Kidney epithelial cell (primary cell): ENCODE measurements around the gene PIM1. TPM values are rescaled to one million over a fixed set of nuclear protein-coding genes. Genes with fewer than 3 reads are reported as not detected.

Source experiments
- DNase-seq: peaks from one replicate; pipeline ENCODE4 v3.0.0-alpha.2; 2010; ENCODE audit warnings: low read depth
- H3K27me3 ChIP-seq: 2 replicates; pipeline ENCODE4 v1.6.0; 2011; ENCODE audit warnings: low read length; ENCODE audit not compliant: control insufficient read depth, insufficient read depth
- H3K36me3 ChIP-seq: 2 replicates; pipeline ENCODE4 v1.5.1; 2011; ENCODE audit warnings: low read length; ENCODE audit not compliant: control insufficient read depth, insufficient read depth
- H3K4me3 ChIP-seq: 2 replicates; pipeline ENCODE4 v1.5.1; 2011; ENCODE audit warnings: low read depth, mild to moderate bottlenecking, control low read depth, low read length
- total RNA-seq: library from RNA; depleted of rRNA; stranded (reverse); fragments of >200 nt; gene quantifications from 2 replicates; pipeline ENCODE4 v1.2.3, GENCODE V29; 2015
- TF ChIP-seq, protein P1 (sequence below): IDR thresholded peaks from 2 replicates; pipeline ENCODE4 v1.5.1; 2011; ENCODE audit warnings: mild to moderate bottlenecking, moderate library complexity, low read length, control low read depth, inconsistent platforms; ENCODE audit not compliant: insufficient read depth, poor library complexity, severe bottlenecking

Gene PIM1
- total RNA-seq, 1 donor from 2014 or later = 18.2 TPM

DNA sequence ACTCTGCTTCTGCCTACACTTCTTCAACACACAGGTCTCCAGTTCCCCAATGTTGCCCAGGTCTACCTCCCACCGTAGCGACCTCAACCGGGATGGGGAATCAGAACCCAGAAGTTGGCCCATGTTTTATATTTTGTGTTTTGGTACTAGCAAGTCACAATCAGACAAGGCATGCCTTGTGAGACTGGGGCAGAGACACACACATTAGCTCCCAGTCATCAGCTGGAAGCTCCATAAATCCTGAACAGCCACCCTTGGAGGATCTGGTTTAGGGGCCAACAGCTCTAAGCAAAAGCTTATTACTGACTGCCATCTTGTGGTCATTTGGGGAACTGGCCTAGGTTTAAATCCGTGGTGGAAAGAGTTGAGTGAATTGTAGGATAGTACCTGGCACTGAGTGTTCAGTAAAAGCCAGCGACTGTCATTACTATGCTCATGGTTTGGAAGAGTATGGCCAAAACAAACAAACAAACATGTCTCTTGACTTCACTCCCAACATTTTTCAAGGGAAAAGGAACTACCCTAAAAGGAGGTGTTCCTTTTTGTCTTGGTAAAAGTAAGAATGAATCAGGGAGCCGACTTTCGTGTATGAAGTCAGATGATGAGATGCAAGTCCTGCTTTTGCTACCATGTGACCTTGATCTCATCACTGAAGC, 40.5 kb downstream of the PIM1 start:
- DNase-seq = peak; percentile 53
- TF ChIP-seq, protein P1, sequence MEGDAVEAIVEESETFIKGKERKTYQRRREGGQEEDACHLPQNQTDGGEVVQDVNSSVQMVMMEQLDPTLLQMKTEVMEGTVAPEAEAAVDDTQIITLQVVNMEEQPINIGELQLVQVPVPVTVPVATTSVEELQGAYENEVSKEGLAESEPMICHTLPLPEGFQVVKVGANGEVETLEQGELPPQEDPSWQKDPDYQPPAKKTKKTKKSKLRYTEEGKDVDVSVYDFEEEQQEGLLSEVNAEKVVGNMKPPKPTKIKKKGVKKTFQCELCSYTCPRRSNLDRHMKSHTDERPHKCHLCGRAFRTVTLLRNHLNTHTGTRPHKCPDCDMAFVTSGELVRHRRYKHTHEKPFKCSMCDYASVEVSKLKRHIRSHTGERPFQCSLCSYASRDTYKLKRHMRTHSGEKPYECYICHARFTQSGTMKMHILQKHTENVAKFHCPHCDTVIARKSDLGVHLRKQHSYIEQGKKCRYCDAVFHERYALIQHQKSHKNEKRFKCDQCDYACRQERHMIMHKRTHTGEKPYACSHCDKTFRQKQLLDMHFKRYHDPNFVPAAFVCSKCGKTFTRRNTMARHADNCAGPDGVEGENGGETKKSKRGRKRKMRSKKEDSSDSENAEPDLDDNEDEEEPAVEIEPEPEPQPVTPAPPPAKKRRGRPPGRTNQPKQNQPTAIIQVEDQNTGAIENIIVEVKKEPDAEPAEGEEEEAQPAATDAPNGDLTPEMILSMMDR = peak; percentile 78
- Histone ChIP-seq H3K27me3 (no peaks in the 10 kb centered on the region), H3K36me3 (no peaks in the 10 kb centered on the region), H3K4me3 (no peak overlapping the region)

DNA sequence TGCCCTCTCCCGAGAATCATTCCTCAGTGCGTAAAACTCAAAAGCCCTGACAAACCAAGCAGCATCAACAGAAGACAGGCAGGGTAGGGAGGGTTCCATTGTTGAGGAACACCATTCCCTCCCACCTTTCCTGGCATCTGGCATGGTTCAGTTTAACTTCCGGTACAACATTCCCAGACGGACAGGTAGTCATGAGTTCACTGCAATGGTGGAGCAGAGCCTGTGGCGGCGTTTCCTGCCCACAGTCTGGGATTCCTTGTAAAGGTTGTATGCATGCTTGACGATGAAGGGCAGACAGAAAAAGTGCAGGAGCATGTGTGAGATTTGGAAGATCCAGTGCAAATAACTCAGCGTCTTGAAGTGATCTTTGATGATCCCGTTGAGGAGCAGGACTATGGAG, 42.3 kb downstream of the PIM1 start:
- Histone ChIP-seq H3K27me3 (no peaks in the 10 kb centered on the region), H3K36me3 (no peaks in the 10 kb centered on the region), H3K4me3 (no peak overlapping the region)
- no peak for DNase-seq
- TF ChIP-seq, protein P1 = no peak

DNA sequence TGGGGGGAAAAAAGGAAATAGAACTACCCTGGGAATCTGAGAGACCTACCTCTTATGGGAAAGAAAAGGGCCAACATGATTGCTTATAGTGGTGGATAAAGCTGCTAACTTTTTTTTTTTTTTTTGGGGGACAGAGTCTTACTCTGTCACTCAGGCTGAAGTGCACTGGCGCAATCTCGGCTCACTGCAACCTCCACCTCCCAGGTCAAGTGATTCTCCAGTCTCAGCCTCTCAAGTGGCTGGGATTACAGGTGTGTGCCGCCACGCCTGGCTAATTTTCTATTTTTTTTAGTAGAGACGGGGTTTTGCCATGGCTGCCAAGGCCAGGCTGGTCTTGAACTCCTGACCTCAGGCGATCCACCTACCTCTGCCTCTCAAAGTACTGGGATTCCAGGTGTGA, 48.1 kb downstream of the PIM1 start:
- Histone ChIP-seq H3K4me3 (no peak overlapping the region), H3K27me3 (no peaks in the 10 kb centered on the region), H3K36me3 (no peaks in the 10 kb centered on the region)
- no peak for DNase-seq
- TF ChIP-seq, protein P1 = no peak

DNA sequence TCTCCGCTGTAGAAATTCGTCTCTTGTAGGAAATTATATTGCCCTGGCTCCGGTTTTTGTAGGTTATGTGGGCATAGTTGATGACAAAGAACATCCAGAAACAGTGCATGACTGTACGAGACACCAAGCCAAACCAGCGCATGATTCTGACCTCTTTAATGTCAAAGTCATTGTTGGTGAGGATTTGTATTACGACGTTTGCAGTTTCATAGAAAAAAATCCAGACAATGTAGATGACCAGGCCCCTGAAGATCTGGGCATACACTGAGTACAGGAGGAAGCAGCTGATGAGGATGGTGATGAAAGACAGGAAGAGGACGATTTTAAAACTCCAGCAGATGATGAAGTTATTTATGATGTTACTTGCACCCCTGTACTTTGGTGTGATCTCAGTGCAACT, 48.6 kb downstream of the PIM1 start:
- Histone ChIP-seq H3K27me3 (no peaks in the 10 kb centered on the region), H3K4me3 (no peak overlapping the region), H3K36me3 (no peaks in the 10 kb centered on the region)
- TF ChIP-seq, protein P1 = no peak
- DNase-seq = no peak

DNA sequence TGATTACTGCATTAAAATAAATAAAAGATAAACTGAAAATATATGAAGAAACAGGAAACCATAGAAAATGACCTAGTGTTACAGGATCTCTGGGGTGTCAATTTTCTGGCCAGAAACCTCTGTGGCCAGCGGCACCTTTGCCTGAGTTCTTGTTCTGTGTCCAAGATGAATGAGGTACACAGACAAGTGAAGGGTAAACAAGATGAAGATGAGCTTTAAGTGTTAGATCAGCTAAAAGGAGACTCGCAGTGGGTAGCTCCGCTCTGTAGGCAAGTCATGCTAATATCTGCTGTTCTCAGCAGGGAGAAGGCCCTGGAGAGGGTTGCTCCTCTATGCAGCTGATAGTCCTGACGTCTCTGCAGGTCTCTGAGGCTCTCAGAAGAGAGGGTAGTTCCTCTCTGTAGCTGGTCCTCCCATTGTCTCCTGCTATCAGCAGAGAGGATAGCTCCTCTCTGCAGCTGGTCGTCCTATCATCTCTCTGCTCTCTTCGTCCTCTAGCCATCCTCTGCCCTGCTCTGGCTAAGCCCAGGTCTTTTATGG, 51.7 kb downstream of the PIM1 start:
- DNase-seq = no peak

More for the DNA sequence above, 51.7 kb downstream of the PIM1 start:
- Histone ChIP-seq H3K4me3 (peak overlapping the region; percentile 34), H3K36me3 (no peaks in the 10 kb centered on the region), H3K27me3 (no peaks in the 10 kb centered on the region)
- TF ChIP-seq, protein P1 = no peak
